HG02610 (cell line): ENCODE data around the gene ADGRL4.
"Not testable (repeated sequence)": the region's sequence is repeated elsewhere in the genome, so short reads cannot be mapped to it uniquely, and the experiment has no call there.

Source experiments
- ATAC-seq: cut with Tn5 transposase; IDR thresholded peaks from one replicate; pipeline ENCODE4 v1.9.1; 2021; ENCODE audit warnings: mild to moderate bottlenecking, moderate library complexity; ENCODE audit not compliant: unreplicated experiment

Gene ADGRL4

DNA sequence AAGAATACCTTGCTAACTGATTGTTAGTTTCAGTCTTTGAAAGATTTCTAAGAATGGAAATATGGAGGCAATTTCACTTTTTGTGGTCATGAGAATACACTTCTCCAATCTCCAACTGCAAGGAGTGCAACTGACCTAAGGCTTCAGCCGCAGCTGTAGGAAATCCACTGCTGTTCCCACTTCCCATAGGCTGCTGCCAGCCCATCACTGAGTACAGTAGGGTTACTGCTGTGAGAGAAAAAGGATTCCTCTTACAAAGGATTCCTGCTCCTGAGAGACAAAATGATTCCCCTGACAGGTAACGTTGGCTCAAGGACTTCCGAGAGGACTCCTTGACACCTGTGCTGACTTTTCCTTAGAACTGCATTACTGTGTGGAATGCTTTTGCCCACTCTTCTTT is 87.4 kb downstream of the ADGRL4 start:
- ATAC-seq: no peak

DNA sequence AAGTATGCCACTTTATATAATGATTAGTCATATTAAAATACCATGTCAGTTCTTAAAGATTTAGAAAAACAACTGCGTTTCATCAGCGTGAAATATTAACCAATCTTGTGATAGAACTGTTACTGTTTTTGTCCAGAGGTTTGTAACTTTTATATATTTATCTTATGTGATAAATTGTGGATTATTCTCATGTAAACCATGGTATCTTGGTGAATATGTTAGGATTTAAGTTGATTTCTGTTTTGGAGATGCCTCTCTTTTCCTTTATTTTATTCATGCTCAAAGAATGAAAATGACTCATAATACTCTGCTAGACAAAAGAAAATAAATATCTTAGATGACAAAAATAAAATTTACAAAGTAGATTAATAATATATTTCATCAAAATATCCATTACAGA is 88.4 kb downstream of the ADGRL4 start:
- no peak for ATAC-seq

DNA sequence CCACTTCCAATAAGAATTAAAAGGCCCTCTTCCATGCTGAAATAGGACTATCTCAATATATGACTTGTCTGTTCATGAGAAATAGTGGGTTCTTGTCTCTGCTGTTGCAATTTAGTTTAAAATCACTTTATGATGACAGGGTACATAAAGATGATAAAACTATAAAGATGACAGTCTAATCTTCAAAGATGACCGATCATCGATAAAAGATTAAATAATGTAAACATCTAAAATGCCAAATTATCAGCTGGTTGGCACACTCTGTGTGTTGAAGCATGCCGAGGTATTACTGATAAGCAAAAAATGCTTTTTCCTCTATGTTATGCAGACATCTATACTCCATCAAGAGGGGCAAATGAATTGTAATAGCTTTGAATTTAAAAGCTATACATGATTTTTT is 89.5 kb downstream of the ADGRL4 start:
- ATAC-seq: no peak

DNA sequence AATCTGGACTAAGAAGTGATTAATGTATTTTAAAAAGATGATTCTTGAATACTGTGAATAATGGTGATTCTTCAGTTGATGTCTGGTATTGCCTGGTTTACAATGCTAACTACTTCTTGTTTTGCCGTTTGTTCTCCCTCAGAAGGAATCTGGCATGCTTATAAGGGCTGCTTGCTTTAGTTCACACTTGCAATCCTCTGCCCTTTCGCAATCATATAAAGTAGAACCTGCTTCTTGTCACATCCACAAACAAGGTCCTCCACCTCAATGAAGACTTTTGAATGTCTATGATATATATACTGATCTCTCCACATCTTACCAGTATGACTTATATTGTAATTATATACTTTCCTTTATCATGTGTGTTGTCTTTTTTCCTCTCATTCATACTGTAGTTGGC is 92.6 kb downstream of the ADGRL4 start:
- no peak for ATAC-seq

- ATAC-seq: no peak
These were observed 94.3 kb downstream of the ADGRL4 start for GRCh38 chr1:78911956-78912880.

DNA sequence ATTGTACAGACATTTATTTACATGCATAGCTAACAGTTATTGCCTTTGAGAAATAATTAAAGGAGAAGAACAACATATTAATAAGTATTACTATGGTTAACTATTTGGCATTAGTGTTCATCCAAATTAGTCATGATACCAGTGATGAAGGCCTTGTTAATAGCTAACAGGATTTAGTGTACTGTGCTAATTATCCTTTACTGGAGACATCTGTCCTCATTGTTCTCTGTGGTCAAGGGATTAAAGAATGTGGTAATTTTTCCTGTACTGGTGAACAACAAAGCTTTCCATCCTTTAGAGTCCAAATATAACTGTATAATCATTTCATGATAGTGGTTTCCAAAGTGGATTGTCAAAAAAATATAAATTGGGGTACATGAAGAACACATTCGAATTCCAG is 103.9 kb downstream of the ADGRL4 start:
- no peak for ATAC-seq

DNA sequence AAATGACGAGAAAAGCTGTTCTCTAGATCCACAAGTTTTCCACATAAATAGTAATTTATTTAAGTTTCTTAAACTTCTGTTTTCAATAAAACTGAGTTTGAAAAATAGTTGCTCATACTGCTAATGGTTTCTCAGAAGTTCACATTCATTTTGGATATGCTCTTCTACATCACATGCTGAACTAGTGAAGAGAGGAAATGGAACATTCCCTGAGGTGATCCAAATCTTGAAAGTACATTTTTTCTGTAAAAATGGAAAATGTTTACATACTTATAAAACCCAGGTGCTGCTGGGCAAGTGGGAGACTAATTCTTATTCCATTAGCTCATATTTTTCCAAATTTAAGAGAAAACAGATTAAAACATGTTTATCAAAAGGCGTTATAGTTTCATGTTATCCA is 111.7 kb downstream of the ADGRL4 start:
- no peak for ATAC-seq

- ATAC-seq: no peak
These were observed 114.2 kb downstream of the ADGRL4 start for GRCh38 chr1:78892260-78892840.

DNA sequence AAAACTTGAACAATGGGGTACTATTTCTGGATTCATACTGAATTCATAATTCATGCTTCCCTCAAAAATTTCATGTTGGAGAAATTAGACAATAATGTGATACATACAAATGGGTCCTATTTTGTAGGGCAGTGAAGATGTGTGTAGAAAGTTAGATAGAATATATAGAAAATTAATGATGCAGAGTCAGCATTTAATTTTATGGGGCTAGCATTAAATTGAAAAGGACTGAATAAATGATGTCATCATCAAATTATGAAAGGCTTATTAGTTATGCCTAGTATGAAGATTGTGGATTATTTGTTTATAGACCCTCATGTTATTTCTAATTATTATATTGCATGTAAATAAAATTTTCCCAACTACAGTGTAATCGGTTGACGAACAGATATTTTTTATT is 119.1 kb downstream of the ADGRL4 start:
- ATAC-seq: no peak

DNA sequence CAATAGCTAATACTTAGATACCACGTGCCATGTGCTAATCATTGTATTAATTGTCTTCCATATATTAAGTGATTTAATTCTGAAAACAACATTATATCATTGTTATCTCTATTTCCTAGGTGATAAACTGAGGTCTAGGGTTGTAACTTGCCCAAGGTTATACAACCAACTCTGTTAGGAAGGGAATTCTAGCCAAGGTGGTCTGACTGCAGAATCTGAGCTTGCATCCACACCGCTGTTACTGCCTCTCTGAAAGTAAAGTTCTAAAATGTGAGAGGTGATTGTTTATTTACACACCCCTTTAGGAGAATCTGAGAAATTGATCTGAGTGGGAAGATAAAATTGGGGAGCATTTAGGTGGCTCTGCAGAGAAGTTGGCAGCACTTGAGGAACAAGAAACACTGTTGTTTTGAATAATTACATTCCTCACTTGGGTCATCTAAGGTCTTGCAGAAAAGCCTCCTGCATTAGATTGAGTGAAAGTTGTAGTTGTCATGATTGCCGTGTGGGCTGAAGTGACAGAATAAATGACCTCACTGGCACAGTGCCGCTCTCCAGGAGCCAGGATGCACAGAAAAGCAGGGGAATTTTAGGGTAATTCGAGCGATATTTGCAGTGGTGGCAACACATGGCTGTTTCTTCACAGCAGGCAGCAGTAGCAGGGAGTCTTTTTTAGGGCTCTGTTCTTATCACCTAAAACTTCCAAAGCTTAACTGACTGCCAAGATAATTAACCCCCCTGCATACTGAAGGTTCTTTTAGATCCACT is 121.7 kb downstream of the ADGRL4 start:
- peak; percentile 52 for ATAC-seq

DNA sequence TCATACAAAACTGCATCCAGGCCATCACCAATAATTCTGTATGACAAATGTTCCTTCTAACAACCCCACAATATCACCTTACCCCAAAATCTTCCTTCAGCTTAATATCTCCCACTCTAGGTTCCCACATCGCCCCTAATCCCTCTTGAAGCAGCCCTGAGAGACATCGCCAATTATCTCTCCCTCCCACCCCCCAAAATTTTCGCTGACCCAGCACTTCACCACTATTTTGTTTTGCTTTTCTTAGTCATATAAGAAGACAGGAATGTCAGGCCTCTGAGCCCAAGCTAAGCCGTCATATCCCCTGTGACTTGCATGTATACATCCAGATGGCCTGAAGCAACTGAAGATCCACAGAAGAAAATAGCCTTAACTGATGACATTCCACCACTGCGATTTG is 126.3 kb downstream of the ADGRL4 start:
- ATAC-seq: no peak

- ATAC-seq: not testable (repeated sequence)
These were observed 130.5 kb downstream of the ADGRL4 start for GRCh38 chr1:78875986-78876385.

DNA sequence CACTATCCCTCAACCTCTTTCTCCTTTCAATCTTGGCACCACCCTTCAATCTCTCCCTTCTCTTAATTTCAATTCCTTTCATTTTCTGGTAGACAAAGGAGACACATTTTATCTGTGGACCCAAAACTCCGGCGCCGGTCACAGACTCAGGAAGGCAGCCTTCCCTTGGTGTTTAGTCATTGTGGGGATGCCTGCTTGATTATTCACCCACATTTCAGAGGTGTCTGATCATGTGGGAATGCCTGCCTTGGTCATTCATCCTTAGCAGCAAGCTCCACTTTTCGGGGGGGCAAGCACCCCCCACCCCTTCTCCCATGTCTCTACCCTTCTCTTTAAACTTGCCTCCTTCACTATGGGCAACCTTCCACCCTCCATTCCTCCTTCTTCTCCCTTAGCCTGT is 133.7 kb downstream of the ADGRL4 start:
- ATAC-seq: not testable (repeated sequence)

GRCh38 chr1:78871249-78871648 is 135.3 kb downstream of the ADGRL4 start:
- ATAC-seq: no peak

GRCh38 chr1:78869136-78869535 is 137.4 kb downstream of the ADGRL4 start:
- ATAC-seq: no peak

DNA sequence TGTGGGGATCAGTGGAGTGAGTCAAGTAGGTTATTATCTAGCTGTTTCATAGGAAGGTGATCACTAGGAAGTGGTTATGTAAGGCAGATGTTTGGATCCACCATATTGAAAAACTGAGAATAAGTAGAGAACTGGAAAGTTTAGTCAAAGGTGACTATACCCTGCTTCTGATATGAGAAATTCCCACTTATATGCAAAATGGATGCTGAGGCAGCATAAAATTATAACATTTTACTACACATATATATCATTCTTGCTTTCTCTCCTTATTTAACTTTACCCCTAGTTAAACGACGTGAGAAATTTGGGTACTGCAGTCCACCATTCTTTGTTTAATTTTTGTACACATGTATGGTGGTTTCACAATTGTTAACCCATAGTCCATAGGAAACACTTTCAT is 142.4 kb downstream of the ADGRL4 start:
- ATAC-seq: no peak

DNA sequence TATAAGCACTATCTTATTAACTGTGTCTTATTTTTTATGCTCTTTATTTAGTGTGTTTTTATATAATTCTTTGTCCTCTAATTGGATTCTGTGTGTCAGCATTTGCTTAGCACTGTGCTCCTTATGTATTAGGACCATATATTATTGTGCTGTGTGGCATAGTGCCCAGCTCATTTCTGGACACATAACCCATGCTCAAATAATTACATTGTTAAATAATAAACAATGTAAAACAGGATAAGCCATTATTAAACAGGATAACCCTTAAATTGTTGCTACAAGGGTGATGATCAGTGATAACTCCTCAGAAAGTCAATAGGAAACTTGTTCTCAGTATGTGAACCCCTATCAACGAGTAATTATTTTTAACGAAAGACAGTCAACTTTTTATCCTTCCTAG is 150.4 kb downstream of the ADGRL4 start:
- no peak for ATAC-seq

DNA sequence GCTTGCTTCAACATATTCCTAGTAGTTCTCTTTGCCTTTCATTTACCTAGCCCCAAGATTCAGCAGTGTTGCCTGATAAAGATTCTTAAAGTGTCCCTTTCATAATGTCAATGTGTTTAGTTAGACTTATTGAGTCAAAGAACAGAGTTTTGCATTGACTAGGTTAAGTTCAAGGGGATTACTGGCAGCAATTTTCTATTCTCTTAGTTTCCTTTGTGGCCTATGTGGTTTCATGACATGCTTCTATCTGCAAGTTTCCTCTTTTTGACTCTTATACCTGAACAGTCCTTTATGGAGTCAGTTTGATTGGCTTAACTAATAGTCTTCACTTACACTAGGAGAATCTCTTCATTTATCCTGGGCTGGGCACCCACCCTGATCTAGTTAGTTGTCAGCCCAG is 151.3 kb downstream of the ADGRL4 start:
- ATAC-seq: peak; percentile 95

DNA sequence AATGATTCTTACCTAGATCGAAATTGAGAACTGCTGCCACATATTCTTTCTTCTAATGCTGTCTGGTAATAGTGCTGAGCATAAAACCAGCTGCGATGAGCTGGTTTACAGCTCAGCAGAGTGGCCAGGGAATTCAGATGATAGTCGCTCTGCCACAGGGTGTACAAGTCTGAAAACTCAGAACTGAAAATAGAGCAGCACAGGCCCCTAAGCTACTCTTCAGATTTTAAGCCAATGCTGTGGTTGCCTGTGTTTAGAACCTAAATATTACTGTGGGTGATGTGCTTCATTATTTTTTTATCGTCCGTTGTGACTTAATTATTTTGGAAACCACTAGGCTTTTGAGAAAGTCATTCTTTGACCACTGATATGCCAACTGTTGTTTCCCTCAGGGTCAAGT is 152.0 kb downstream of the ADGRL4 start:
- peak; percentile 11 for ATAC-seq

- ATAC-seq: no peak
These were observed 163.0 kb downstream of the ADGRL4 start for GRCh38 chr1:78843546-78843945.

- no peak for ATAC-seq
These were observed 163.4 kb downstream of the ADGRL4 start for GRCh38 chr1:78843111-78843510.
